Glutamatergic neuron (in vitro differentiated cells): ENCODE results near the gene TUBGCP6. TPM values are rescaled to one million over a fixed set of nuclear protein-coding genes. Genes with fewer than 3 reads are reported as not detected.

Experiments
- DNase-seq: peaks from one replicate; pipeline ENCODE4 v3.0.0; 2022
- H3K27ac Mint-ChIP-seq: one replicate; pipeline ENCODE4 v1.8.0; 2020; ENCODE audit warnings: mild to moderate bottlenecking, mixed read lengths, inconsistent platforms; ENCODE audit not compliant: unreplicated experiment
- H3K27me3 Mint-ChIP-seq: one replicate; pipeline ENCODE4 v1.8.0; 2020; ENCODE audit warnings: mild to moderate bottlenecking, moderate library complexity, mixed read lengths, inconsistent platforms; ENCODE audit not compliant: unreplicated experiment
- H3K36me3 Mint-ChIP-seq: one replicate; pipeline ENCODE4 v1.8.0; 2020; ENCODE audit warnings: mild to moderate bottlenecking, mixed read lengths, inconsistent platforms; ENCODE audit not compliant: unreplicated experiment
- H3K4me1 Mint-ChIP-seq: one replicate; pipeline ENCODE4 v1.8.0; 2020; ENCODE audit warnings: mild to moderate bottlenecking, low read depth, mixed read lengths, inconsistent platforms; ENCODE audit not compliant: unreplicated experiment
- H3K4me3 Mint-ChIP-seq: one replicate; pipeline ENCODE4 v1.8.0; 2020; ENCODE audit warnings: mild to moderate bottlenecking, mixed read lengths, inconsistent platforms; ENCODE audit not compliant: unreplicated experiment
- H3K9me3 Mint-ChIP-seq: one replicate; pipeline ENCODE4 v1.8.0; 2020; ENCODE audit warnings: mild to moderate bottlenecking, moderate library complexity, mixed read lengths, inconsistent platforms; ENCODE audit not compliant: unreplicated experiment
- total RNA-seq: library from RNA; stranded (reverse); fragmentation: NEBNext Ultra II Directional; extraction: Animal tissue kit (Norgen Biotek cat#: 25700); gene quantifications from one replicate; pipeline ENCODE4 v1.2.1, GENCODE V29; 2021; ENCODE audit not compliant: unreplicated experiment
- TF ChIP-seq, protein P1 (sequence below): fragments of 200-600 bp; sonication (generic); IDR thresholded peaks from one replicate; pipeline ENCODE4 v1.5.0; 2021; ENCODE audit not compliant: partially characterized antibody, unreplicated experiment

TUBGCP6 gene
- total RNA-seq, 1 donor from 2014 or later = 51.0 TPM

DNA sequence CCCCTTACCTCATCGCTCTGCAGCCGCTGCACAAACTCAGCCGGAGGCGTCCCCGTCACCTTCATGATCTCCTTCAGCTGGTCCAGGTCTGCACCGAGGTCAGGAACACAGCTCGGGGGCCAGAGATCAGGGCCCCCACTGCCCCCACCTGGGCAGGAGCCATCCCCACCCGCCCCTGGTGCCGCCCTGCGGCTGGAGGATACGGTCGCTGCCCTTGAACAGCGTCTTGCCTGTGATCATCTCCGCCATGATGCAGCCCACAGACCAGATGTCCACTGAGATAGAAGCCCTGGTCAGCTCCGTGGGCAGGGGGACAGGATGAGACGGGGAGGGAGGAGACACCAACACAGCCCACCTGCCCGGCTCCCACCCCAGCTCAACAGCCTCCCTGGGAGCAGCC, 10.8 kb upstream of the TUBGCP6 start:
- TF ChIP-seq, protein P1, sequence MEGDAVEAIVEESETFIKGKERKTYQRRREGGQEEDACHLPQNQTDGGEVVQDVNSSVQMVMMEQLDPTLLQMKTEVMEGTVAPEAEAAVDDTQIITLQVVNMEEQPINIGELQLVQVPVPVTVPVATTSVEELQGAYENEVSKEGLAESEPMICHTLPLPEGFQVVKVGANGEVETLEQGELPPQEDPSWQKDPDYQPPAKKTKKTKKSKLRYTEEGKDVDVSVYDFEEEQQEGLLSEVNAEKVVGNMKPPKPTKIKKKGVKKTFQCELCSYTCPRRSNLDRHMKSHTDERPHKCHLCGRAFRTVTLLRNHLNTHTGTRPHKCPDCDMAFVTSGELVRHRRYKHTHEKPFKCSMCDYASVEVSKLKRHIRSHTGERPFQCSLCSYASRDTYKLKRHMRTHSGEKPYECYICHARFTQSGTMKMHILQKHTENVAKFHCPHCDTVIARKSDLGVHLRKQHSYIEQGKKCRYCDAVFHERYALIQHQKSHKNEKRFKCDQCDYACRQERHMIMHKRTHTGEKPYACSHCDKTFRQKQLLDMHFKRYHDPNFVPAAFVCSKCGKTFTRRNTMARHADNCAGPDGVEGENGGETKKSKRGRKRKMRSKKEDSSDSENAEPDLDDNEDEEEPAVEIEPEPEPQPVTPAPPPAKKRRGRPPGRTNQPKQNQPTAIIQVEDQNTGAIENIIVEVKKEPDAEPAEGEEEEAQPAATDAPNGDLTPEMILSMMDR = no peak
- no peak overlapping the region for H3K27ac Mint-ChIP-seq
- H3K36me3 Mint-ChIP-seq = no peaks in the 10 kb centered on the region
- H3K4me3 Mint-ChIP-seq = no peak overlapping the region
- DNase-seq = no peak
- peaks cover 8% of the 10 kb centered on the region for H3K27me3 Mint-ChIP-seq
- H3K9me3 Mint-ChIP-seq = peaks cover 2% of the 10 kb centered on the region
- no peaks in the 10 kb centered on the region for H3K4me1 Mint-ChIP-seq

DNA sequence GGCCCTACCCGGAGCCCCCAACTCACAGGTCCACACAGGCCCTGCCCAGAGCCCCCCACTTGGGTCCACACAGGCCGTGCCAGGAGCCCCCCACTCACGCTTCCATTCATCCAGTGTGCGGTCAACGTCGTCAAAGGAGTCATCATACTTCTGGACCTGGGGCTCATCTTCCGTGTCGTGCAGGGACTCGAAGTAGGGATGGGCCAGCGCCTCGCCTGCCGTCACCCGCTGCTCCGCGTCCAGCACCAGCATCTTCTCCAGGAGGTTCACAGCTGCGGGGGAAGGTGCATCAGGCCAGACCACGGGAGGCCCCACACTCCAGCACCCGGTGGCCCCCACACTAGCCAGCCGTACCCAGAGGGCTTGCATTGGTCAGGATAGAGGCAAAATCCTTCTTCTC, 10.3 kb upstream of the TUBGCP6 start:
- H3K9me3 Mint-ChIP-seq = peaks cover 4% of the 10 kb centered on the region
- no peak overlapping the region for H3K27ac Mint-ChIP-seq
- no peak overlapping the region for H3K4me3 Mint-ChIP-seq
- DNase-seq = no peak
- H3K27me3 Mint-ChIP-seq = peaks cover 10% of the 10 kb centered on the region
- TF ChIP-seq, protein P1 = no peak
- no peaks in the 10 kb centered on the region for H3K36me3 Mint-ChIP-seq
- no peaks in the 10 kb centered on the region for H3K4me1 Mint-ChIP-seq

DNA sequence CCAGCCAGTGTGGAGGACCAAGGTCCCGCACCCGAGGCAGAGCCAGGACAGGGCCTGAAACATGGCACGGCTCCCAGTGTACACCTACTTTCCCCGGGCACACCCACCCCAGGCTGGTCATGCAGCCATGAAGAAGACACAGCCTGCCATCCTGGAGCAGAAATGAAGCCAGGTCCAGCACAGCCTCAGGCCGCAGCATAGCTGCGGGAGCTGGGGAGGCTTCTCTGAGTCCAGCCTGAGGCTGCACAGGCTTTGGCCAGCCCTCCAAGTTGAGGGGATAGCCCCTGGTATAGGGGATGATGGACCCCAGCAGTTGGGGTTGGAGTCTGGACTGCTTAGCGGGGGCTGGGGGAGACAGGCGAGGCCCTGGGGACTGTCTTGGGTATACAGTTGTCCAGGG, 9.1 kb upstream of the TUBGCP6 start:
- Mint-ChIP-seq H3K27ac (no peak overlapping the region), H3K4me3 (no peak overlapping the region), H3K4me1 (no peaks in the 10 kb centered on the region), H3K36me3 (no peaks in the 10 kb centered on the region), H3K9me3 (peaks cover 5% of the 10 kb centered on the region), H3K27me3 (peaks cover 9% of the 10 kb centered on the region)
- TF ChIP-seq, protein P1 = no peak
- DNase-seq = no peak

DNA sequence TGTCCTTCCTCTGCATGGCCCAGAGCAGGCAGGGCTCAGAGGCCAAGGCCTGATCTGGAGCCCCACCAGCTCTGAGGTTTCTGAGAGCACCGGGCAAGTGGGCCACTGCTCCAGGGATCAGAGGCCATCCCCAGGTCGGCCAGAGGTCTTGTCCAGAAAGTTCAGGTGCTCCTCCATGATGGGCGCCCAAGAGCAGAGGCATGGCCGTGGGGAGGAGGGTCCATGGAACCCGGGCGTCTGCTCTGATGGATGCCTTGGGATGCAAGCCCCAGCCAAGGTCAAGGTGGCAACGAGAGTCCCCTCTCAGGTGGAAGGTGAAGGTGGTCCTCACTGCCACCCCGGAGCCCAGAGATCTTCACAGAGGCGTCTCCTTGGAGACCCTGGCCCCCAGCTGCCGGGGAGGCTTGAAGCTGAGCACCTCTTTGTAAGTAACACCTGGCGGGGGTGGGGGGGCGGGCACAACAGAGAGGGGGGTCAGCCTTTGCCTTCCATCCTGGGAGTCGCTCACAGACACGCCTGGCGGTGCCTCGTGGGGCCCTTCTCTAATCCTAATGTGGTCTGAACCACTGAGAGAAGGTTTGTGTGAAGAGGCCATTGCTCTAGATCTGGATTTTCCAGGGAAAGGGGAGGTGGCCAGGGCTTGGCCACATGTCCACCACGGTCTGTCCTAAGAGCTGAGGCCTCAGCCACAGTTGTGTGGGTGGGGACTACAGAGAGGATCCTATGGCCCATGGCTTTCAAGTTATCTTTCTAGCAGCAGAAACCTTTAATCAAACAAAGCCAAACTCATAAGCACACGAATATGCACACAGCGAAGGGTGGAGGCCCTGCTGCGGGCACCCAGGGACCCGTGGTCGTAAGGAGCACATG, 8.5 kb upstream of the TUBGCP6 start:
- Mint-ChIP-seq H3K4me1 (no peaks in the 10 kb centered on the region), H3K27me3 (peaks cover 8% of the 10 kb centered on the region), H3K4me3 (no peak overlapping the region), H3K36me3 (no peaks in the 10 kb centered on the region), H3K27ac (no peak overlapping the region), H3K9me3 (peaks cover 5% of the 10 kb centered on the region)
- TF ChIP-seq, protein P1 = no peak
- no peak for DNase-seq
